CD4-positive, alpha-beta memory T cell (primary cell): ENCODE data around the gene TMEM59. TPM values are rescaled to one million over a fixed set of nuclear protein-coding genes. Genes with fewer than 3 reads are reported as not detected.
A peak's percentile ranks its signal among the peaks of the same experiment; 100 is the strongest.

Experiments
- CTCF ChIA-PET: fragments of 350-600 bp; sonication (Branson Sonifier 250); formaldehyde crosslinking; loops from one replicate; lab custom pipeline; 2021; ENCODE audit warnings: inconsistent platforms; ENCODE audit not compliant: partially characterized antibody; lab: Charles Lee
- POLR2A ChIA-PET: fragments of 350-600 bp; sonication (Branson Sonifier 250); formaldehyde crosslinking; loops from one replicate; lab custom pipeline; 2021; ENCODE audit not compliant: partially characterized antibody; lab: Charles Lee
- DNase-seq, 5 donors: peaks; one replicate each; pipeline versions ENCODE4 v3.0.0 to v3.0.0-alpha.2; 2020 to 2022; ENCODE audit warnings: mixed read lengths in 1 of 5
- H3K27ac ChIP-seq: one replicate; pipeline ENCODE4 v1.7.0; 2013; ENCODE audit warnings: low read depth, low read length
- H3K27me3 ChIP-seq: 2 replicates; pipeline ENCODE4 v1.7.0; 2013; ENCODE audit warnings: mild to moderate bottlenecking, low read length, moderate library complexity; ENCODE audit not compliant: insufficient read depth
- H3K36me3 ChIP-seq: 2 replicates; pipeline ENCODE4 v1.7.0; 2013; ENCODE audit warnings: mild to moderate bottlenecking, low read length, moderate library complexity; ENCODE audit not compliant: insufficient read depth
- H3K4me1 ChIP-seq: 2 replicates; pipeline ENCODE4 v1.7.0; 2013; ENCODE audit warnings: mild to moderate bottlenecking, low read length, moderate library complexity; ENCODE audit not compliant: insufficient read depth
- H3K4me3 ChIP-seq, 2 donors: one replicate each; pipeline ENCODE4 v1.7.0; 2013; ENCODE audit warnings: low read length in 2 of 2, mild to moderate bottlenecking in 1 of 2
- H3K9me3 ChIP-seq, 2 donors: one replicate each; pipeline ENCODE4 v1.7.0; 2013; ENCODE audit warnings: low read length in 2 of 2, control low read depth in 1 of 2; ENCODE audit not compliant: control insufficient read depth in 1 of 2
- H3K27ac Mint-ChIP-seq, 7 donors: one replicate each; pipeline ENCODE4 v1.8.0; 2020 to 2021; ENCODE audit warnings: mixed read lengths in 7 of 7, mild to moderate bottlenecking in 6 of 7, inconsistent platforms in 3 of 7, moderate library complexity in 3 of 7
- H3K27me3 Mint-ChIP-seq, 2 donors: one replicate each; pipeline ENCODE4 v1.8.0; 2020 to 2021; ENCODE audit warnings: mixed read lengths in 2 of 2
- H3K36me3 Mint-ChIP-seq, 2 donors: one replicate each; pipeline ENCODE4 v1.8.0; 2020 to 2021; ENCODE audit warnings: mixed read lengths in 2 of 2, inconsistent platforms in 1 of 2, mild to moderate bottlenecking in 1 of 2
- H3K4me1 Mint-ChIP-seq, 4 donors: one replicate each; pipeline ENCODE4 v1.8.0; 2020 to 2021; ENCODE audit warnings: mixed read lengths in 4 of 4, mild to moderate bottlenecking in 1 of 4
- H3K4me3 Mint-ChIP-seq, 8 donors: one replicate each; pipeline ENCODE4 v1.8.0; 2020 to 2021; ENCODE audit warnings: mixed read lengths in 8 of 8, mild to moderate bottlenecking in 7 of 8, moderate library complexity in 6 of 8, inconsistent platforms in 3 of 8
- H3K9me3 Mint-ChIP-seq, 8 donors: one replicate each; pipeline ENCODE4 v1.8.0; 2020 to 2021; ENCODE audit warnings: mixed read lengths in 8 of 8, mild to moderate bottlenecking in 5 of 8, inconsistent platforms in 3 of 8, moderate library complexity in 1 of 8
- intact Hi-C: fragments of 100-400 bp; cut with micrococcal nuclease; formaldehyde crosslinking; loops from one replicate; pipeline ENCODE4 v1.15.1; 2023
- polyA plus RNA-seq, 2 donors: library from polyadenylated mRNA; unstranded; fragments of 300-500 nt; fragmentation: Illumina TruSeq; gene quantifications; one replicate each; pipeline ENCODE4 v1.2.3, GENCODE V29; 2021
- total RNA-seq, 2 experiments: library from RNA; stranded (reverse); gene quantifications; one replicate each; pipeline ENCODE4 v1.2.3, GENCODE V29; 2021

TMEM59 gene
- total and polyA plus RNA-seq, 4 experiments from 2014 or later = 212 to 1,059 (median 378) TPM

- H3K36me3 ChIP-seq = no peaks in the 10 kb centered on the region
- ChIA-PET POLR2A (no interaction called here), CTCF (no interaction called here)
- no peaks in the 10 kb centered on the region for H3K4me1 ChIP-seq
- no peaks in the 10 kb centered on the region for H3K36me3 Mint-ChIP-seq
- DNase-seq = no peak
- no peaks in the 10 kb centered on the region for H3K9me3 ChIP-seq
- H3K4me3 ChIP-seq = no peak overlapping the region
- H3K27ac Mint-ChIP-seq = no peak overlapping the region
- H3K4me1 Mint-ChIP-seq = no peaks in the 10 kb centered on the region
- no peak overlapping the region for H3K4me3 Mint-ChIP-seq
- no peak overlapping the region for H3K27ac ChIP-seq
- peaks cover 5 to 14% of the 10 kb centered on the region in 2 donors for H3K27me3 Mint-ChIP-seq
- intact Hi-C loops = no loop called here
- H3K9me3 Mint-ChIP-seq = no peaks in the 10 kb centered on the region
- no peaks in the 10 kb centered on the region for H3K27me3 ChIP-seq
Observed at GRCh38 chr1:54012863-54013262, 40.1 kb downstream of the TMEM59 start.

- H3K27ac ChIP-seq = no peak overlapping the region
- ChIA-PET CTCF (no interaction called here), POLR2A (no interaction called here)
- H3K4me3 ChIP-seq = no peak overlapping the region
- Mint-ChIP-seq H3K4me3 (no peak overlapping the region), H3K9me3 (no peaks in the 10 kb centered on the region), H3K27me3 (peaks cover 5 to 14% of the 10 kb centered on the region in 2 donors), H3K36me3 (no peaks in the 10 kb centered on the region), H3K27ac (no peak overlapping the region), H3K4me1 (no peaks in the 10 kb centered on the region)
- no peak for DNase-seq
- intact Hi-C loops = no loop called here
- no peaks in the 10 kb centered on the region for H3K4me1 ChIP-seq
- H3K36me3 ChIP-seq = no peaks in the 10 kb centered on the region
- no peaks in the 10 kb centered on the region for H3K9me3 ChIP-seq
- H3K27me3 ChIP-seq = no peaks in the 10 kb centered on the region
Observed at GRCh38 chr1:54012008-54012325, 41.0 kb downstream of the TMEM59 start.

GRCh38 chr1:54011316-54012007 is 41.5 kb downstream of the TMEM59 start:
- Mint-ChIP-seq H3K4me1 (no peaks in the 10 kb centered on the region), H3K27me3 (peaks cover 5 to 14% of the 10 kb centered on the region in 2 donors), H3K9me3 (no peaks in the 10 kb centered on the region), H3K4me3 (no peak overlapping the region), H3K36me3 (no peaks in the 10 kb centered on the region), H3K27ac (no peak overlapping the region)
- H3K27ac ChIP-seq = no peak overlapping the region
- H3K27me3 ChIP-seq = no peaks in the 10 kb centered on the region
- ChIA-PET CTCF (no interaction called here), POLR2A (no interaction called here)
- no peak for DNase-seq
- H3K4me1 ChIP-seq = no peaks in the 10 kb centered on the region
- H3K36me3 ChIP-seq = no peaks in the 10 kb centered on the region
- H3K4me3 ChIP-seq = no peak overlapping the region
- H3K9me3 ChIP-seq = no peaks in the 10 kb centered on the region
- intact Hi-C loops = no loop called here

GRCh38 chr1:54010415-54011117 is 42.4 kb downstream of the TMEM59 start:
- CTCF ChIA-PET = no interaction called here
- Histone ChIP-seq H3K4me1 (no peaks in the 10 kb centered on the region), H3K27me3 (no peaks in the 10 kb centered on the region), H3K27ac (no peak overlapping the region), H3K9me3 (no peaks in the 10 kb centered on the region), H3K4me3 (no peak overlapping the region), H3K36me3 (no peaks in the 10 kb centered on the region)
- intact Hi-C loops = no loop called here
- Mint-ChIP-seq H3K9me3 (peaks cover 0 to 1% (median 0%) of the 10 kb centered on the region in 8 donors), H3K4me3 (no peak overlapping the region), H3K27me3 (peaks cover 5 to 14% of the 10 kb centered on the region in 2 donors), H3K36me3 (no peaks in the 10 kb centered on the region), H3K4me1 (no peaks in the 10 kb centered on the region), H3K27ac (peak overlapping the region in 2 of 7 donors; percentile 13 to 44)
- POLR2A ChIA-PET = no interaction called here
- DNase-seq = no peak

GRCh38 chr1:54009406-54009805 is 43.6 kb downstream of the TMEM59 start:
- no peaks in the 10 kb centered on the region for H3K4me1 ChIP-seq
- H3K36me3 ChIP-seq = no peaks in the 10 kb centered on the region
- no peaks in the 10 kb centered on the region for H3K9me3 ChIP-seq
- no peak overlapping the region for H3K4me3 ChIP-seq
- CTCF ChIA-PET = no interaction called here
- intact Hi-C loops = no loop called here
- POLR2A ChIA-PET = no interaction called here
- no peak overlapping the region for H3K27ac ChIP-seq
- Mint-ChIP-seq H3K4me1 (no peaks in the 10 kb centered on the region), H3K36me3 (no peaks in the 10 kb centered on the region), H3K27ac (peak overlapping the region in 1 of 7 donors; percentile 42), H3K9me3 (peaks cover 0 to 3% (median 0%) of the 10 kb centered on the region in 8 donors), H3K4me3 (no peak overlapping the region), H3K27me3 (peaks cover 5 to 14% of the 10 kb centered on the region in 2 donors)
- no peak for DNase-seq
- H3K27me3 ChIP-seq = no peaks in the 10 kb centered on the region

GRCh38 chr1:54008876-54009275 is 44.1 kb downstream of the TMEM59 start:
- no peaks in the 10 kb centered on the region for H3K4me1 ChIP-seq
- no peak for DNase-seq
- no peaks in the 10 kb centered on the region for H3K36me3 ChIP-seq
- peaks cover 0 to 3% (median 0%) of the 10 kb centered on the region in 8 donors for H3K9me3 Mint-ChIP-seq
- ChIA-PET POLR2A (no interaction called here), CTCF (no interaction called here)
- H3K27ac Mint-ChIP-seq = no peak overlapping the region
- H3K9me3 ChIP-seq = no peaks in the 10 kb centered on the region
- no peak overlapping the region for H3K4me3 Mint-ChIP-seq
- no peaks in the 10 kb centered on the region for H3K4me1 Mint-ChIP-seq
- no peak overlapping the region for H3K27ac ChIP-seq
- H3K4me3 ChIP-seq = no peak overlapping the region
- peaks cover 5 to 14% of the 10 kb centered on the region in 2 donors for H3K27me3 Mint-ChIP-seq
- H3K27me3 ChIP-seq = no peaks in the 10 kb centered on the region
- intact Hi-C loops = no loop called here
- H3K36me3 Mint-ChIP-seq = no peaks in the 10 kb centered on the region

- Histone ChIP-seq H3K27ac (no peak overlapping the region), H3K9me3 (no peaks in the 10 kb centered on the region), H3K36me3 (no peaks in the 10 kb centered on the region), H3K4me1 (no peaks in the 10 kb centered on the region), H3K27me3 (no peaks in the 10 kb centered on the region), H3K4me3 (no peak overlapping the region)
- Mint-ChIP-seq H3K9me3 (peaks cover 0 to 4% (median 0%) of the 10 kb centered on the region in 8 donors), H3K4me1 (no peaks in the 10 kb centered on the region), H3K27ac (no peak overlapping the region), H3K36me3 (no peaks in the 10 kb centered on the region), H3K27me3 (peaks cover 5 to 10% of the 10 kb centered on the region in 2 donors), H3K4me3 (no peak overlapping the region)
- ChIA-PET POLR2A (no interaction called here), CTCF (no interaction called here)
- intact Hi-C loops = no loop called here
- DNase-seq = no peak
Observed at GRCh38 chr1:54007613-54008012, 45.4 kb downstream of the TMEM59 start.
